ENCODE measurements around the gene ARHGEF28.

DNA sequence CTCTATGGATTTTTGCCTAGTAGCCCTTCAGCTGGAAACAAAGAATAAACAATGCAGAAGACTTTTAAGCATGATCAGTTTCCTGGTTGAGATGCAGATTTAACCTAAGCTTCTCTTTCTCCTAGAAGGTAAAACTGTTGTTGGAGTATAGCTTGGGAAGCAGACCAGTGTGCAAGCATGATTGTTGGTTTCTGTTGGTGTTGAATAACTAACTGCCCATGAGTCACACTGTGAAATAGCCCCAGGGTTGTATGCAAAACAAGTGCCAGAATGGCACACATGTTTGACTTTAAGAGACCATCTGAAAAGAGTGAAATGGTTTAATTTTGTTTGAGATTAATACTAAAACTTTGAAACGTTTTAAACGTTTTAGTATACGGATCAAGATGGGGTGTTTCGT lies 227.1 kb downstream of the ARHGEF28 start:
- TF ChIP-seq, protein P1, sequence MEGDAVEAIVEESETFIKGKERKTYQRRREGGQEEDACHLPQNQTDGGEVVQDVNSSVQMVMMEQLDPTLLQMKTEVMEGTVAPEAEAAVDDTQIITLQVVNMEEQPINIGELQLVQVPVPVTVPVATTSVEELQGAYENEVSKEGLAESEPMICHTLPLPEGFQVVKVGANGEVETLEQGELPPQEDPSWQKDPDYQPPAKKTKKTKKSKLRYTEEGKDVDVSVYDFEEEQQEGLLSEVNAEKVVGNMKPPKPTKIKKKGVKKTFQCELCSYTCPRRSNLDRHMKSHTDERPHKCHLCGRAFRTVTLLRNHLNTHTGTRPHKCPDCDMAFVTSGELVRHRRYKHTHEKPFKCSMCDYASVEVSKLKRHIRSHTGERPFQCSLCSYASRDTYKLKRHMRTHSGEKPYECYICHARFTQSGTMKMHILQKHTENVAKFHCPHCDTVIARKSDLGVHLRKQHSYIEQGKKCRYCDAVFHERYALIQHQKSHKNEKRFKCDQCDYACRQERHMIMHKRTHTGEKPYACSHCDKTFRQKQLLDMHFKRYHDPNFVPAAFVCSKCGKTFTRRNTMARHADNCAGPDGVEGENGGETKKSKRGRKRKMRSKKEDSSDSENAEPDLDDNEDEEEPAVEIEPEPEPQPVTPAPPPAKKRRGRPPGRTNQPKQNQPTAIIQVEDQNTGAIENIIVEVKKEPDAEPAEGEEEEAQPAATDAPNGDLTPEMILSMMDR (conservative IDR thresholded peaks at IDR 0.05 in 1 of 2, IDR thresholded peaks at IDR 0.05 in 1 of 2; ENCODE audit: low read depth in 1 of 2, low read length in 2 of 2), result no peak
- no peak for TF ChIP-seq EZH2 (IDR thresholded peaks at IDR 0.05; ENCODE audit: low read length, missing control alignments)

Data from fibroblast of lung (primary cell).